ENCODE results near the gene TNFSF12. TPM values are rescaled to one million over a fixed set of nuclear protein-coding genes. Genes with fewer than 3 reads are reported as not detected.

The TNFSF12 gene
- total and polyA plus RNA-seq, 9 donors, result 13.2 to 35.9 (median 27.2) TPM

DNA sequence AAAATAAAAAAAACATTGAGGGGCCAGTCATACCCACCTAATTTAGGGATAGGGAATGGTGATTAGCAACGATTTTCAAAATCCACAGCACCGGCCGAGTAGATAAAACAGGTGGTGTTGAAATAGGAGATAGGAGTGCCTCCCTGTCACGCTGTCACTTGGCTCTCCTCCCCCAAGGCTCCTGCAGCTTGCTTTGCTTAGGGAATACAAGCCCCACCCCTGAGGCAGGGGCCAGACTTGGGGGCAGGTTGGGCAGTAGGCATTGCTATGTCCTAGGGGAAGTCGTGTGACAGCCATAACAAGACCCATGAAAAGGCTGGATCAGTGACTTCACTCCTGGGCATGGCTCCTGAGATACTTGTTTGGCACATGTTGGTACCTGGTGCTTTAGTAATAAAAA, 38.9 kb upstream of the TNFSF12 start:
- DNase-seq, result peak; percentile 51
- Histone ChIP-seq H3K4me3 (ENCODE audit: low read length) (no peak overlapping the region), H3K36me3 (ENCODE audit: control insufficient read depth, insufficient read depth, low read length) (peaks cover 77% of the 10 kb centered on the region), H3K4me1 (ENCODE audit: control insufficient read depth, insufficient read depth, low read length) (peaks cover 4% of the 10 kb centered on the region), H3K27me3 (ENCODE audit: control insufficient read depth, insufficient read depth, low read length) (no peaks in the 10 kb centered on the region), H3K9me3 (replicated peaks; ENCODE audit: control insufficient read depth, low read depth, low read length) (no peaks in the 10 kb centered on the region), H3K27ac (ENCODE audit: low read length) (peak overlapping the region; percentile 35)
- 70% methylated on average over 1 of the region's 5 CpGs for WGBS (ENCODE audit: insufficient coverage)

DNA sequence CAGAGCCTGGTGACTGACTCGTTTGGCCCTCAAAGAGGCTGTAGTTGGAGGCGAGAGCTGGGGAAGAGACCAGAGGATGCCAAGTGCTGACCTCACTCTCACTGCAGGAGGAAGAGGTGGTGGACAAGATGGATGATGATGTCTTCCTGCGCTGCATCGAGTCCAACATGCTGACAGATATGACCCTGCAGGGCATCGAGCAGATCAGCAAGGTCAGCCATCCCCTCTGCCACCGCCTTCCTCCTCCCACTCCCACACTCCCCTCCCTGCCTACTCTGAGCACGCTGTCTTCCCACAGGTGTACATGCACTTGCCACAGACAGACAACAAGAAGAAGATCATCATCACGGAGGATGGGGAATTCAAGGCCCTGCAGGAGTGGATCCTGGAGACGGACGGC, 37.8 kb upstream of the TNFSF12 start:
- no peak for DNase-seq
- peaks cover 4% of the 10 kb centered on the region for H3K4me1 ChIP-seq (ENCODE audit: control insufficient read depth, insufficient read depth, low read length)
- WGBS (ENCODE audit: insufficient coverage), result 83% methylated on average over 9 of the region's 10 CpGs
- no peak overlapping the region for H3K27ac ChIP-seq (ENCODE audit: low read length)
- H3K9me3 ChIP-seq (replicated peaks; ENCODE audit: control insufficient read depth, low read depth, low read length), result no peaks in the 10 kb centered on the region
- H3K36me3 ChIP-seq (ENCODE audit: control insufficient read depth, insufficient read depth, low read length), result peaks cover 79% of the 10 kb centered on the region
- H3K4me3 ChIP-seq (ENCODE audit: low read length), result no peak overlapping the region
- H3K27me3 ChIP-seq (ENCODE audit: control insufficient read depth, insufficient read depth, low read length), result no peaks in the 10 kb centered on the region

DNA sequence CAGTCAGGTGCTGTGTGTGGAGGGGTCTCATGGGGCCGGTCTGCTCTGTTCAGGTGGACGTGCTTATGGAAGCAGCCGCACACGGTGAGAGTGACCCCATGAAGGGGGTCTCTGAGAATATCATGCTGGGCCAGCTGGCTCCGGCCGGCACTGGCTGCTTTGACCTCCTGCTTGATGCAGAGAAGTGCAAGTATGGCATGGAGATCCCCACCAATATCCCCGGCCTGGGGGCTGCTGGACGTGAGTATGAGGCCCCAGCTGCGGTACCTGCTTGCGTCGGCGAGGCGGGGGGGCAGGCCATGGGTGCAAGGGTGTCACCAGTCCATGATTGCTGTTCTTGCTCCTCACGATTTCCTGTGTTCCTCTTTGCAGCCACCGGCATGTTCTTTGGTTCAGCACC, 36.8 kb upstream of the TNFSF12 start:
- peaks cover 4% of the 10 kb centered on the region for H3K4me1 ChIP-seq (ENCODE audit: control insufficient read depth, insufficient read depth, low read length)
- no peaks in the 10 kb centered on the region for H3K27me3 ChIP-seq (ENCODE audit: control insufficient read depth, insufficient read depth, low read length)
- peaks cover 72% of the 10 kb centered on the region for H3K36me3 ChIP-seq (ENCODE audit: control insufficient read depth, insufficient read depth, low read length)
- H3K9me3 ChIP-seq (replicated peaks; ENCODE audit: control insufficient read depth, low read depth, low read length), result no peaks in the 10 kb centered on the region
- 87% methylated on average over 15 of the region's 15 CpGs for WGBS (ENCODE audit: insufficient coverage)
- no peak overlapping the region for H3K4me3 ChIP-seq (ENCODE audit: low read length)
- no peak for DNase-seq
- H3K27ac ChIP-seq (ENCODE audit: low read length), result no peak overlapping the region

DNA sequence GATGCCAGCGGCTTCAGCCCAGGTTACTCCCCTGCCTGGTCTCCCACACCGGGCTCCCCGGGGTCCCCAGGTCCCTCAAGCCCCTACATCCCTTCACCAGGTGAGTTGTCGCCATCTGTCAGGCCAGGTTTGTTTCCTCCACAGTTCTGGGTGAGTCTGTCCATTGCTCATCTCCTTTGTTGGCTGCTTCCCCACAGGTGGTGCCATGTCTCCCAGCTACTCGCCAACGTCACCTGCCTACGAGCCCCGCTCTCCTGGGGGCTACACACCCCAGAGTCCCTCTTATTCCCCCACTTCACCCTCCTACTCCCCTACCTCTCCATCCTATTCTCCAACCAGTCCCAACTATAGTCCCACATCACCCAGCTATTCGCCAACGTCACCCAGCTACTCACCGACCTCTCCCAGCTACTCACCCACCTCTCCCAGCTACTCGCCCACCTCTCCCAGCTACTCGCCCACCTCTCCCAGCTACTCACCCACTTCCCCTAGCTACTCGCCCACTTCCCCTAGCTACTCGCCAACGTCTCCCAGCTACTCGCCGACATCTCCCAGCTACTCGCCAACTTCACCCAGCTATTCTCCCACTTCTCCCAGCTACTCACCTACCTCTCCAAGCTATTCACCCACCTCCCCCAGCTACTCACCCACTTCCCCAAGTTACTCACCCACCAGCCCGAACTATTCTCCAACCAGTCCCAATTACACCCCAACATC, 35.9 kb upstream of the TNFSF12 start:
- DNase-seq, result no peak
- no peak overlapping the region for H3K4me3 ChIP-seq (ENCODE audit: low read length)
- WGBS (ENCODE audit: insufficient coverage), result 88% methylated on average over 20 of the region's 20 CpGs
- H3K9me3 ChIP-seq (replicated peaks; ENCODE audit: control insufficient read depth, low read depth, low read length), result no peaks in the 10 kb centered on the region
- H3K27ac ChIP-seq (ENCODE audit: low read length), result no peak overlapping the region
- H3K4me1 ChIP-seq (ENCODE audit: control insufficient read depth, insufficient read depth, low read length), result peaks cover 4% of the 10 kb centered on the region
- H3K36me3 ChIP-seq (ENCODE audit: control insufficient read depth, insufficient read depth, low read length), result peaks cover 69% of the 10 kb centered on the region
- H3K27me3 ChIP-seq (ENCODE audit: control insufficient read depth, insufficient read depth, low read length), result no peaks in the 10 kb centered on the region

DNA sequence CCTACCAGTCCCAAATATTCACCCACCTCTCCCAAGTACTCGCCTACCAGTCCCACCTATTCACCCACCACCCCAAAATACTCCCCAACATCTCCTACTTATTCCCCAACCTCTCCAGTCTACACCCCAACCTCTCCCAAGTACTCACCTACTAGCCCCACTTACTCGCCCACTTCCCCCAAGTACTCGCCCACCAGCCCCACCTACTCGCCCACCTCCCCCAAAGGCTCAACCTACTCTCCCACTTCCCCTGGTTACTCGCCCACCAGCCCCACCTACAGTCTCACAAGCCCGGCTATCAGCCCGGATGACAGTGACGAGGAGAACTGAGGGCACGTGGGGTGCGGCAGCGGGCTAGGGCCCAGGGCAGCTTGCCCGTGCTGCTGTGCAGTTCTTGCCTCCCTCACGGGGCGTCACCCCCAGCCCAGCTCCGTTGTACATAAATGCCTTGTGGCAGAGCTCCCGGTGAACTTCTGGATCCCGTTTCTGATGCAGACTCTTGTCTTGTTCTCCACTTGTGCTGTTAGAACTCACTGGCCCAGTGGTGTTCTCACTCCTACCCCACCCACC, 34.9 kb upstream of the TNFSF12 start:
- H3K9me3 ChIP-seq (replicated peaks; ENCODE audit: control insufficient read depth, low read depth, low read length), result no peaks in the 10 kb centered on the region
- H3K4me1 ChIP-seq (ENCODE audit: control insufficient read depth, insufficient read depth, low read length), result peaks cover 4% of the 10 kb centered on the region
- no peak overlapping the region for H3K27ac ChIP-seq (ENCODE audit: low read length)
- H3K27me3 ChIP-seq (ENCODE audit: control insufficient read depth, insufficient read depth, low read length), result no peaks in the 10 kb centered on the region
- no peak for DNase-seq
- peaks cover 59% of the 10 kb centered on the region for H3K36me3 ChIP-seq (ENCODE audit: control insufficient read depth, insufficient read depth, low read length)
- H3K4me3 ChIP-seq (ENCODE audit: low read length), result no peak overlapping the region
- 67% methylated on average over 15 of the region's 17 CpGs for WGBS (ENCODE audit: insufficient coverage)

DNA sequence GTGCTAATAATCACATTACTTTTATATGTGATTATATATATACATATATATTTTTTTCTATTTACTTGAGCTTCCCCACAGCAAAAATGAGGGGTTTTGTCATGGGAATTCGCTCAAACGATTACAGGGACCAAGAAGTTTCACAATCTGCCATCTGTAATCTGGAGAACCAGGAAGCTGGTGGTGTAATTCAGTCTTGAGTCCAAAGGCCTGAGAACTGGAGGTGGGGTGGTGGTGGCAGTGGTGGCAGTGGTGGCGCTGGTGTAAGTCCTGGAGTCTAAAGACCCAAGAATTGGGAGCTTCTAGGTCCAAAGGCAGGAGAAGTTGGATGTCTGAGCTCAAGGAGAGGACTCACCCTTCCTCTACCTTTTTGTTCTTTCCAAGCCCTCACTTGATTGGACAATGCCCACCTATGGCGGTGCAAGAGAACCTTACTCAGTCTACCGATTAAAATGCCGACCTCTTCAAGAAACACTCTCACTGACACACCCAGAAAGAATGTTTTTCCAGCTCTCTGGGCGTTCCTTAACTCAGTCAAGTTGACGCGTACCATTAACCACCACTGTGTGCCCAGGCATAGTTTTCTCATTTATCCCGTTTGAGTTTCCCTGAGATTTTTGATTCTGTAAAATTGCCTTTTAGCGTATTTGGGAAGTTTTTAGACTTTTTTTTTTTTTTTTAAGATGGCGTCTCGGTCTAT, 32.8 kb upstream of the TNFSF12 start:
- no peak for DNase-seq
- WGBS (ENCODE audit: insufficient coverage), result 91% methylated on average over 9 of the region's 13 CpGs
- no peaks in the 10 kb centered on the region for H3K27me3 ChIP-seq (ENCODE audit: control insufficient read depth, insufficient read depth, low read length)
- no peaks in the 10 kb centered on the region for H3K4me1 ChIP-seq (ENCODE audit: control insufficient read depth, insufficient read depth, low read length)
- H3K4me3 ChIP-seq (ENCODE audit: low read length), result no peak overlapping the region
- no peak overlapping the region for H3K27ac ChIP-seq (ENCODE audit: low read length)
- peaks cover 40% of the 10 kb centered on the region for H3K36me3 ChIP-seq (ENCODE audit: control insufficient read depth, insufficient read depth, low read length)
- H3K9me3 ChIP-seq (replicated peaks; ENCODE audit: control insufficient read depth, low read depth, low read length), result no peaks in the 10 kb centered on the region

DNA sequence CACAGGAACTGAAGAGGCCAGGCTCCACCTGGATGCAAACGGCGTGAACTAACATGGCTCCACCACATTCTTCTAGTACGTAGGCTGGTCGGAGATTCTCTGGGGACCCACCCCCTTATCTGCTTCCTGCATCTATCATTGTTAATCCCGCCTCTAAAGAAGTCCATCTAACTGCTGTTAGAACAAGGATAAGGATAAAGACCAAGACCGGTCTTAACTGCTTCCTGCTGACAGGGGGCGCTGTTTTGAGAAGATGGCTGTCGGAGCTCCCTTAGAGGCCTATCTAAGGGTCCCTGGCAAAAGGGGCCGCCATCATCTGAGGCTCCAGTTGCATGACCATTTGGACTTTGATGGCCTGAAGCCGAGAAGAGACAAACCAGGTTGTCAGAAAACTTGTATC, 25.8 kb upstream of the TNFSF12 start:
- Histone ChIP-seq H3K27me3 (ENCODE audit: control insufficient read depth, insufficient read depth, low read length) (no peaks in the 10 kb centered on the region), H3K9me3 (replicated peaks; ENCODE audit: control insufficient read depth, low read depth, low read length) (peaks cover 3% of the 10 kb centered on the region), H3K4me1 (ENCODE audit: control insufficient read depth, insufficient read depth, low read length) (no peaks in the 10 kb centered on the region), H3K4me3 (ENCODE audit: low read length) (no peak overlapping the region), H3K36me3 (ENCODE audit: control insufficient read depth, insufficient read depth, low read length) (no peaks in the 10 kb centered on the region), H3K27ac (ENCODE audit: low read length) (no peak overlapping the region)
- 34% methylated on average over 5 of the region's 10 CpGs for WGBS (ENCODE audit: insufficient coverage)
- DNase-seq, result no peak

DNA sequence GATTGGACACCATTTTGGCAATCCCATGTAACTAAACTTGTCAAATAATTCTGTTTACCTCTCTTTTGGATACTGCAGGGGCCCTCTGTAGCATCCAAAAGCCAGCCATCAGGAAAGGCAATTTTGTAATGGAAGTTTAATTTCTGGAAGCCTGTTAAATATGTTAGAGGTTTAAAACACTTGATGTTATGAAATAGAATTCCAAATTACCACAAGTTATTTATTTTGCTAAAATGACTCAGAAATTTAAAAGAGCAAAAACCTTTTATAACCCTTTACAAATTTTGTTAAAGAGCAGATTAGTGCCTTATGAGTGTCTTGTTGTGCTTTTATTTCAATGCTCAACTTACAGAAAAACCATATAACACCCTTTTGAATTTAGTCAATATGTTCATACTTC, 20.0 kb upstream of the TNFSF12 start:
- H3K27ac ChIP-seq (ENCODE audit: low read length), result no peak overlapping the region
- no peaks in the 10 kb centered on the region for H3K36me3 ChIP-seq (ENCODE audit: control insufficient read depth, insufficient read depth, low read length)
- H3K4me1 ChIP-seq (ENCODE audit: control insufficient read depth, insufficient read depth, low read length), result no peaks in the 10 kb centered on the region
- H3K9me3 ChIP-seq (replicated peaks; ENCODE audit: control insufficient read depth, low read depth, low read length), result peaks cover 15% of the 10 kb centered on the region
- no peak for DNase-seq
- no peaks in the 10 kb centered on the region for H3K27me3 ChIP-seq (ENCODE audit: control insufficient read depth, insufficient read depth, low read length)
- no peak overlapping the region for H3K4me3 ChIP-seq (ENCODE audit: low read length)

DNA sequence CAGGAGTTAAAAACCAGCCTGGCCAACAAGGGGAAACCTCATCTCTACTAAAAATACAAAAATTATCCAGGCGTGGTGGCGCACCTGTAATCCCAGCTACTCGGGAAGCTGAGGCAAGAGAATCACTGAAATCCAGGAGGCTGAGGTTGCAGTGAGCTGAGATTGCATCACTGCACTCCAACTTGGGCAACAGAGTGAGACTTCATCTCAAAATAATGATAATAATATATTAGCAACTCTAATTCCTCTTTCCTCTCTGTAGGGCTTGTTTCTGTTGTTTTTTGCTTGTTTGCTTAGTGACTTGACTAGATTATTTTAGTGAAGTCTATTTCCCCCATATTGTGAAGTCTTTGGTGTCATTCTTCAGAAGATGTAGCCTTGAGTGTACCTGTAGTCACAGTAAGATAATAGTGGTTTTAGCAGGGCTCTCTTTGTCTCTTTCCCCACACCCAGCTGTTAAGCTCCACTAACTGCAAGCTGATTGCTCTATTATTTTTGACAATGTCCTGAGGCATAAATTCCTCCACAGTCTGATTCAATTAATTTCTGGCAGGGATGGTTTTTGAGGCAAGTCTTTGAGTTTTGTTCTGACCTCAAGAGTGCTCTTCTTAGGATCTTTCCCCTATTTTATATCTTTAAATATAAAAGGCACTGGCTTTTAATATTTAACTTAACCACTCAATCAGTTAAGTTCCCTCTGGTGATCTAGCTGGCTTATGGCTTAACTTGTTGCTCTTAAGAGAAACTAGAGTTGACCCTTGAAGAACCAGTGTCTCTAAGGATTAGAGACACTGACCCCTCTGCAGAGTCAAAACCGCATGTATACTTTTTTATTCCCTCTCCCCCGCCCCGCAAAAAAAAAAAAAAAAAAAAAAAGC, 18.6 kb upstream of the TNFSF12 start:
- H3K36me3 ChIP-seq (ENCODE audit: control insufficient read depth, insufficient read depth, low read length), result no peaks in the 10 kb centered on the region
- peaks cover 15% of the 10 kb centered on the region for H3K9me3 ChIP-seq (replicated peaks; ENCODE audit: control insufficient read depth, low read depth, low read length)
- H3K27me3 ChIP-seq (ENCODE audit: control insufficient read depth, insufficient read depth, low read length), result no peaks in the 10 kb centered on the region

DNA sequence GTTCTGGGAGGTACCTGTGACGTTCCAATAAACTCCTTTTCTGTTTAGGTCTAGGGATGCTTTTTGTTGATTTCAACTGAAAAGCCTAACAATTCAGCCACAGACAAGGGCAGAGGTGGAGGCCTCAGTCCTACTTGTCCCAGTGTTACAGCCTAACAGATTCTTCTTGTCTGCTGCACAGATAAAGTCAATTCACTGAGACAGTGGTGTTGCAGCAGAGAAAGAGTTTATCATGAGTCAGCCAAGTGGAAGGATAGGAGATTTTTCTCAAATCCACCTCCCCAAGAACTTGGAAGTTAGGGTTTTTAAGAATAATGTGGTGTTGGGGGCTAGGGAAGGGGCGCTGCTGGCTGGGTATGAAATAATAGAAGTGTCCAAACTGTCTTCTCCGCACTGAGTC, 10.8 kb upstream of the TNFSF12 start:
- Histone ChIP-seq H3K27me3 (ENCODE audit: control insufficient read depth, insufficient read depth, low read length) (peaks cover 2% of the 10 kb centered on the region), H3K4me3 (ENCODE audit: low read length) (no peak overlapping the region), H3K36me3 (ENCODE audit: control insufficient read depth, insufficient read depth, low read length) (no peaks in the 10 kb centered on the region), H3K27ac (ENCODE audit: low read length) (no peak overlapping the region), H3K4me1 (ENCODE audit: control insufficient read depth, insufficient read depth, low read length) (no peaks in the 10 kb centered on the region), H3K9me3 (replicated peaks; ENCODE audit: control insufficient read depth, low read depth, low read length) (peaks cover 6% of the 10 kb centered on the region)
- DNase-seq, result no peak
- WGBS (ENCODE audit: insufficient coverage), result no CpG with 5 or more reads among the region's 3 CpGs

More for the DNA sequence above, 18.6 kb upstream of the TNFSF12 start:
- H3K27ac ChIP-seq (ENCODE audit: low read length), result no peak overlapping the region
- H3K4me1 ChIP-seq (ENCODE audit: control insufficient read depth, insufficient read depth, low read length), result no peaks in the 10 kb centered on the region
- no peak for DNase-seq
- no peak overlapping the region for H3K4me3 ChIP-seq (ENCODE audit: low read length)
- no CpG with 5 or more reads among the region's 6 CpGs for WGBS (ENCODE audit: insufficient coverage)
